IMR-90 (cell line): ENCODE data around the gene CCDC170. TPM values are rescaled to one million over a fixed set of nuclear protein-coding genes. Genes with fewer than 3 reads are reported as not detected.

Source experiments
- ATAC-seq: fragments of 200-7000 bp; cut with Tn5 transposase; 2 replicates; pipeline ENCODE4 v1.9.1; 2020; ENCODE audit warnings: low read depth, mild to moderate bottlenecking, moderate library complexity
- BruUV-seq: library from RNA; stranded (reverse); fragments of 400-500 nt; replicated peaks from 2 replicates; lab custom pipeline; 2021; lab: Mats Ljungman, UMichigan
- CTCF ChIA-PET: fragments of 300-600 bp; formaldehyde crosslinking; extraction: SDS; loops from one replicate; lab custom pipeline; 2021; ENCODE audit warnings: antibody characterized with exemption; lab: Yijun Ruan, JAX
- POLR2A ChIA-PET: fragments of 300-600 bp; sonication (Branson Sonifier 250); formaldehyde crosslinking; loops from one replicate; lab custom pipeline; 2022; ENCODE audit warnings: antibody characterized with exemption; ENCODE audit not compliant: unreplicated experiment; lab: Charles Lee
- DNase-seq: peaks from one replicate; pipeline ENCODE4 v3.0.0; 2013
- H2AFZ ChIP-seq: replicated peaks from 2 replicates; pipeline ENCODE3; 2013; ENCODE audit warnings: low read length, mild to moderate bottlenecking; ENCODE audit not compliant: poor library complexity
- H2AK5ac ChIP-seq: 2 replicates; pipeline ENCODE4 v1.6.1; 2013; ENCODE audit warnings: low read depth, low read length, inconsistent platforms
- H2AK9ac ChIP-seq: replicated peaks from 2 replicates; pipeline ENCODE3; 2013; ENCODE audit warnings: mild to moderate bottlenecking, low read depth, low read length, moderate library complexity; ENCODE audit not compliant: poor library complexity
- H2BK120ac ChIP-seq: 2 replicates; pipeline ENCODE4 v1.6.1; 2013; ENCODE audit warnings: low read depth, low read length, inconsistent platforms
- H2BK15ac ChIP-seq: 3 replicates; pipeline ENCODE4 v1.6.1; 2013; ENCODE audit warnings: low read depth, low read length, inconsistent platforms
- H2BK20ac ChIP-seq: 2 replicates; pipeline ENCODE4 v1.6.1; 2013; ENCODE audit warnings: low read depth, mild to moderate bottlenecking, inconsistent platforms, low read length, moderate library complexity
- H2BK5ac ChIP-seq: 2 replicates; pipeline ENCODE4 v1.6.1; 2013; ENCODE audit warnings: mild to moderate bottlenecking, low read depth, low read length, inconsistent platforms; ENCODE audit not compliant: poor library complexity, severe bottlenecking
- H3K14ac ChIP-seq: replicated peaks from 2 replicates; pipeline ENCODE4 v1.6.1; 2013; ENCODE audit warnings: low read depth, low read length, inconsistent platforms
- H3K18ac ChIP-seq: 2 replicates; pipeline ENCODE4 v1.6.1; 2013; ENCODE audit warnings: low read depth, low read length, control low read depth
- H3K23ac ChIP-seq: 2 replicates; pipeline ENCODE4 v1.6.1; 2013; ENCODE audit warnings: low read depth, low read length, inconsistent platforms
- H3K27ac ChIP-seq: 2 replicates; pipeline ENCODE4 v1.5.1; 2013; ENCODE audit warnings: mild to moderate bottlenecking, control low read depth, low read length; ENCODE audit not compliant: insufficient read depth
- H3K27me3 ChIP-seq: 2 replicates; pipeline ENCODE4 v1.6.1; 2013; ENCODE audit warnings: low read length; ENCODE audit not compliant: control insufficient read depth, insufficient read depth
- H3K36me3 ChIP-seq: 2 replicates; pipeline ENCODE4 v1.6.1; 2013; ENCODE audit warnings: low read length, mixed read lengths; ENCODE audit not compliant: control insufficient read depth, insufficient read depth
- H3K4ac ChIP-seq: 2 replicates; pipeline ENCODE4 v1.6.1; 2013; ENCODE audit warnings: low read depth, low read length, inconsistent platforms
- H3K4me1 ChIP-seq: 2 replicates; pipeline ENCODE4 v1.6.1; 2013; ENCODE audit warnings: low read length, mixed read lengths; ENCODE audit not compliant: control insufficient read depth, insufficient read depth
- H3K4me2 ChIP-seq: 2 replicates; pipeline ENCODE4 v1.6.1; 2013; ENCODE audit warnings: low read depth, mild to moderate bottlenecking, control low read depth, low read length, moderate library complexity
- H3K4me3 ChIP-seq: 2 replicates; pipeline ENCODE4 v1.5.1; 2013; ENCODE audit warnings: low read depth, mild to moderate bottlenecking, control low read depth, low read length, moderate library complexity; ENCODE audit not compliant: insufficient read depth
- H3K56ac ChIP-seq: 2 replicates; pipeline ENCODE4 v1.6.1; 2013; ENCODE audit warnings: low read length, inconsistent platforms; ENCODE audit not compliant: insufficient read depth; ENCODE audit errors: extremely low read depth
- H3K79me1 ChIP-seq, 2 experiments: 2 replicates each; pipeline ENCODE4 v1.6.1; 2013; ENCODE audit warnings: low read length in 2 of 2, inconsistent platforms in 1 of 2, low read depth in 1 of 2
- H3K9ac ChIP-seq: 2 replicates; pipeline ENCODE4 v1.6.1; 2013; ENCODE audit warnings: low read depth, low read length, control low read depth
- H3K9me1 ChIP-seq: 2 replicates; pipeline ENCODE4 v1.6.1; 2013; ENCODE audit warnings: low read length, inconsistent platforms; ENCODE audit not compliant: insufficient read depth
- H3K9me3 ChIP-seq: 2 replicates; pipeline ENCODE4 v1.6.1; 2013; ENCODE audit warnings: low read length; ENCODE audit not compliant: control insufficient read depth, insufficient read depth
- H4K20me1 ChIP-seq: 2 replicates; pipeline ENCODE4 v1.6.1; 2013; ENCODE audit warnings: low read length, inconsistent platforms; ENCODE audit not compliant: insufficient read depth
- H4K5ac ChIP-seq: 2 replicates; pipeline ENCODE4 v1.6.1; 2013; ENCODE audit warnings: mild to moderate bottlenecking, low read depth, low read length, control low read depth
- H4K8ac ChIP-seq, 2 experiments: 2 replicates each; pipeline ENCODE4 v1.6.1; 2013; ENCODE audit warnings: low read depth in 2 of 2, low read length in 2 of 2, control low read depth in 1 of 2, inconsistent platforms in 1 of 2
- H4K91ac ChIP-seq: 2 replicates; pipeline ENCODE4 v1.6.1; 2013; ENCODE audit warnings: low read depth, low read length, inconsistent platforms; ENCODE audit not compliant: insufficient read depth
- BHLHE40 ChIP-seq: fragments of 150-350 bp; IDR thresholded peaks from 2 replicates; pipeline ENCODE4 v1.6.1; 2016; ENCODE audit warnings: mild to moderate bottlenecking, low read depth, low read length
- CEBPB ChIP-seq: IDR thresholded peaks from 2 replicates; pipeline ENCODE4 v1.6.1; 2012; ENCODE audit warnings: low read depth, low read length, improper control_type of control experiment
- CHD1 ChIP-seq: IDR thresholded peaks from 2 replicates; pipeline ENCODE4 v1.6.1; 2012; ENCODE audit warnings: low read depth, low read length, improper control_type of control experiment
- CTCF ChIP-seq: conservative IDR thresholded peaks from 2 replicates; pipeline ENCODE4 v1.5.1; 2012; ENCODE audit warnings: mild to moderate bottlenecking, low read depth, low read length, improper control_type of control experiment
- ELK1 ChIP-seq: fragments of 150-350 bp; IDR thresholded peaks from 2 replicates; pipeline ENCODE4 v1.6.1; 2016; ENCODE audit warnings: low read depth, mild to moderate bottlenecking, low read length, moderate library complexity, borderline replicate concordance
- FOS ChIP-seq: fragments of 150-350 bp; IDR thresholded peaks from 2 replicates; pipeline ENCODE4 v1.6.1; 2016; ENCODE audit warnings: low read depth, low read length
- MAFK ChIP-seq: IDR thresholded peaks from 2 replicates; pipeline ENCODE4 v1.6.1; 2012; ENCODE audit warnings: low read depth, low read length, improper control_type of control experiment
- MAZ ChIP-seq: IDR thresholded peaks from 2 replicates; pipeline ENCODE4 v1.6.1; 2012; ENCODE audit warnings: low read depth, mild to moderate bottlenecking, low read length, improper control_type of control experiment, moderate library complexity, borderline replicate concordance
- MXI1 ChIP-seq: IDR thresholded peaks from 2 replicates; pipeline ENCODE4 v1.6.1; 2012; ENCODE audit warnings: low read depth, mild to moderate bottlenecking, low read length, moderate library complexity, borderline replicate concordance
- NFE2L2 ChIP-seq: fragments of 150-350 bp; IDR thresholded peaks from 2 replicates; pipeline ENCODE4 v1.6.1; 2016; ENCODE audit warnings: low read depth, mild to moderate bottlenecking, low read length
- POLR2A ChIP-seq: IDR thresholded peaks from 2 replicates; pipeline ENCODE4 v1.6.1; 2012; ENCODE audit warnings: mild to moderate bottlenecking, low read depth, low read length
- RAD21 ChIP-seq: IDR thresholded peaks from 2 replicates; pipeline ENCODE4 v1.6.1; 2012; ENCODE audit warnings: low read length, improper control_type of control experiment
- RCOR1 ChIP-seq: IDR thresholded peaks from 2 replicates; pipeline ENCODE4 v1.6.1; 2012; ENCODE audit warnings: mild to moderate bottlenecking, low read length, improper control_type of control experiment; ENCODE audit not compliant: insufficient replicate concordance
- RFX5 ChIP-seq: IDR thresholded peaks from 2 replicates; pipeline ENCODE4 v1.8.0; 2012; ENCODE audit warnings: low read depth, mild to moderate bottlenecking, low read length, moderate library complexity
- SMC3 ChIP-seq: fragments of 150-350 bp; IDR thresholded peaks from 2 replicates; pipeline ENCODE4 v1.6.1; 2016; ENCODE audit warnings: low read depth, mild to moderate bottlenecking, antibody characterized with exemption, low read length, moderate library complexity
- USF2 ChIP-seq: fragments of 150-350 bp; IDR thresholded peaks from 2 replicates; pipeline ENCODE4 v1.6.1; 2017; ENCODE audit warnings: mild to moderate bottlenecking, antibody characterized with exemption, low read length, low read depth
- WGBS, 2 experiments: methylation state at CpG; one replicate each; pipeline versions ENCODE4 v1.1.5 to v1.1.7; 2013; ENCODE audit warnings: missing lambda C conversion rate in 2 of 2; ENCODE audit not compliant: insufficient read length in 1 of 2; ENCODE audit errors: extremely low coverage in 2 of 2; 5-methylcytosine and 5-hydroxymethylcytosine counted together
- dilution Hi-C: fragments of 300-500 bp; cut with HindIII; formaldehyde crosslinking; loops from one replicate; pipeline ENCODE4 v1.14.3; 2018; ENCODE audit warnings: low sequenced_read_pairs; ENCODE audit not compliant: unreplicated experiment
- in situ Hi-C: fragments of 300-500 bp; cut with MboI; formaldehyde crosslinking; loops from 3 replicates; pipeline ENCODE4 v1.14.3; 2019; ENCODE audit warnings: low sequenced_read_pairs, inconsistent platforms, mixed read lengths
- intact Hi-C: fragments of 100-400 bp; cut with micrococcal nuclease; formaldehyde crosslinking; loops from 2 replicates; pipeline ENCODE4 v1.10.0; 2022
- polyA plus RNA-seq, 3 experiments: library from polyadenylated mRNA; depleted of rRNA; stranded (reverse); fragments of >200 nt; gene quantifications; 2 replicates each; pipeline ENCODE4 v1.2.3, GENCODE V29; 2012; ENCODE audit warnings: low replicate concordance in 1 of 3
- total RNA-seq: library from RNA; depleted of rRNA; stranded (reverse); fragments of >200 nt; gene quantifications from 2 replicates; pipeline ENCODE4 v1.2.3, GENCODE V29; 2012

CCDC170 gene
- total and polyA plus RNA-seq, 2 of the 4 experiments (the other 2 are of a cell fraction): 0.12 to 0.54 TPM

GRCh38 chr6:151524059-151524458 is 30.2 kb downstream of the CCDC170 start:
- TF ChIP-seq CHD1 (no peak), USF2 (no peak), MXI1 (no peak), ELK1 (no peak), MAFK (no peak), BHLHE40 (no peak), CEBPB (no peak), RAD21 (no peak), MAZ (no peak), CTCF (no peak), RCOR1 (no peak), RFX5 (no peak), FOS (no peak), NFE2L2 (no peak), SMC3 (no peak), POLR2A (no peak)
- Histone ChIP-seq H3K36me3 (no peaks in the 10 kb centered on the region), H3K18ac (no peak overlapping the region), H4K8ac (no peak overlapping the region), H3K4me3 (no peak overlapping the region), H3K4me1 (no peaks in the 10 kb centered on the region), H2BK15ac (no peak overlapping the region), H3K23ac (no peak overlapping the region), H2BK120ac (no peak overlapping the region), H4K5ac (no peak overlapping the region), H3K9me1 (no peaks in the 10 kb centered on the region), H3K9ac (no peak overlapping the region), H2AK5ac (no peak overlapping the region), H3K56ac (no peak overlapping the region), H3K79me1 (no peaks in the 10 kb centered on the region), H3K9me3 (peaks cover 4% of the 10 kb centered on the region), H2AFZ (no peak overlapping the region), H2BK5ac (no peak overlapping the region), H3K14ac (no peak overlapping the region), H3K27me3 (no peaks in the 10 kb centered on the region), H3K4me2 (no peak overlapping the region), H3K27ac (no peak overlapping the region), H4K91ac (no peak overlapping the region), H3K4ac (no peak overlapping the region), H2BK20ac (no peak overlapping the region), H2AK9ac (no peak overlapping the region), H4K20me1 (no peaks in the 10 kb centered on the region)
- intact Hi-C loops (no loop called here), in situ Hi-C loops (no loop called here), dilution Hi-C loops (no loop called here)
- DNase-seq (no peak), ATAC-seq (no peak)
- BruUV-seq: no TSS peak
- ChIA-PET POLR2A (no interaction called here), CTCF (no interaction called here)
- WGBS, 2 experiments: no CpG with 5 or more reads among the region's 2 CpGs
